ENCODE data around the gene ZNF444.
A peak's percentile ranks its signal among the peaks of the same experiment; 100 is the strongest.

The ZNF444 gene

GRCh38 chr19:56107626-56108351 lies 33.3 kb upstream of the ZNF444 start:
- DNase-seq: no peak

- DNase-seq: no peak
Measured at GRCh38 chr19:56108447-56109195, 32.5 kb upstream of the ZNF444 start.

GRCh38 chr19:56109226-56109625 lies 31.9 kb upstream of the ZNF444 start:
- DNase-seq: peak; percentile 46

GRCh38 chr19:56110515-56111448 lies 30.3 kb upstream of the ZNF444 start:
- peak; percentile 22 for DNase-seq

GRCh38 chr19:56111601-56112312 lies 29.3 kb upstream of the ZNF444 start:
- peak; percentile 35 for DNase-seq

- DNase-seq: no peak
Measured at GRCh38 chr19:56112313-56112709, 28.8 kb upstream of the ZNF444 start.

- no peak for DNase-seq
Measured at GRCh38 chr19:56113074-56113632, 27.9 kb upstream of the ZNF444 start.

GRCh38 chr19:56114051-56114777 lies 26.9 kb upstream of the ZNF444 start:
- DNase-seq: no peak

- DNase-seq: no peak
Measured at GRCh38 chr19:56114778-56115110, 26.3 kb upstream of the ZNF444 start.

GRCh38 chr19:56115490-56115889 lies 25.6 kb upstream of the ZNF444 start:
- DNase-seq: no peak

- no peak for DNase-seq
Measured at GRCh38 chr19:56116606-56117005, 24.5 kb upstream of the ZNF444 start.

GRCh38 chr19:56117376-56117884 lies 23.7 kb upstream of the ZNF444 start:
- no peak for DNase-seq

- DNase-seq: no peak
Measured at GRCh38 chr19:56117889-56118288, 23.2 kb upstream of the ZNF444 start.

- DNase-seq: no peak
Measured at GRCh38 chr19:56118666-56119581, 22.2 kb upstream of the ZNF444 start.

- peak; percentile 73 for DNase-seq
Measured at GRCh38 chr19:56119582-56119978, 21.5 kb upstream of the ZNF444 start.

- no peak for DNase-seq
Measured at GRCh38 chr19:56120002-56120370, 21.1 kb upstream of the ZNF444 start.

GRCh38 chr19:56120371-56121179 lies 20.5 kb upstream of the ZNF444 start:
- peak; percentile 85 for DNase-seq

GRCh38 chr19:56121180-56122167 lies 19.6 kb upstream of the ZNF444 start, which contains the start of gene ZNF787:
TSS of gene ZNF787 (minus strand) at chr19:56121295. CDS start at chr19:56103217, 18,078 bp downstream.
- peak; percentile 97 for DNase-seq
